Ecto neural progenitor cell (in vitro differentiated cells): ENCODE data around the gene CCND2.

Source experiments
- DNase-seq: peaks from one replicate; pipeline ENCODE4 v3.0.0-alpha.2; 2018; ENCODE audit warnings: low spot score

Gene CCND2

GRCh38 chr12:4276524-4277204, 3.1 kb downstream of the CCND2 start:
- peak; percentile 94 for DNase-seq

- DNase-seq: no peak
Observed at GRCh38 chr12:4277205-4277543, 3.6 kb downstream of the CCND2 start.

GRCh38 chr12:4277857-4278256, 4.3 kb downstream of the CCND2 start:
- peak; percentile 30 for DNase-seq

- peak; percentile 44 for DNase-seq
Observed at GRCh38 chr12:4278329-4279197, 5.0 kb downstream of the CCND2 start.

GRCh38 chr12:4279198-4279690, 5.7 kb downstream of the CCND2 start:
- DNase-seq: peak; percentile 34

GRCh38 chr12:4280351-4281163, 7.0 kb downstream of the CCND2 start:
- DNase-seq: peak; percentile 68

GRCh38 chr12:4281173-4281654, 7.7 kb downstream of the CCND2 start:
- peak; percentile 45 for DNase-seq

- DNase-seq: peak; percentile 44
Observed at GRCh38 chr12:4282103-4282891, 8.7 kb downstream of the CCND2 start.

- DNase-seq: peak; percentile 50
Observed at GRCh38 chr12:4282892-4283511, 9.4 kb downstream of the CCND2 start.

GRCh38 chr12:4283512-4284255, 10.1 kb downstream of the CCND2 start:
- DNase-seq: peak; percentile 35

- DNase-seq: peak; percentile 29
Observed at GRCh38 chr12:4284306-4284705, 10.7 kb downstream of the CCND2 start.

GRCh38 chr12:4285070-4285469, 11.5 kb downstream of the CCND2 start:
- DNase-seq: peak; percentile 34

GRCh38 chr12:4286228-4286627, 12.7 kb downstream of the CCND2 start:
- DNase-seq: peak; percentile 44

- DNase-seq: peak; percentile 35
Observed at GRCh38 chr12:4286771-4287317, 13.3 kb downstream of the CCND2 start.

- peak; percentile 11 for DNase-seq
Observed at GRCh38 chr12:4287325-4288211, 14.0 kb downstream of the CCND2 start.

GRCh38 chr12:4288296-4289131, 15.0 kb downstream of the CCND2 start:
- peak; percentile 30 for DNase-seq

- no peak for DNase-seq
Observed at GRCh38 chr12:4289231-4289878, 15.8 kb downstream of the CCND2 start.
